HG03460 (cell line): ENCODE results near the gene LCP1.
"Not testable (repeated sequence)": the region's sequence is repeated elsewhere in the genome, so short reads cannot be mapped to it uniquely, and the experiment has no call there.

Experiments used
- ATAC-seq: cut with Tn5 transposase; IDR thresholded peaks from one replicate; pipeline ENCODE4 v1.9.1; 2021; ENCODE audit not compliant: unreplicated experiment

The LCP1 gene, protein sequence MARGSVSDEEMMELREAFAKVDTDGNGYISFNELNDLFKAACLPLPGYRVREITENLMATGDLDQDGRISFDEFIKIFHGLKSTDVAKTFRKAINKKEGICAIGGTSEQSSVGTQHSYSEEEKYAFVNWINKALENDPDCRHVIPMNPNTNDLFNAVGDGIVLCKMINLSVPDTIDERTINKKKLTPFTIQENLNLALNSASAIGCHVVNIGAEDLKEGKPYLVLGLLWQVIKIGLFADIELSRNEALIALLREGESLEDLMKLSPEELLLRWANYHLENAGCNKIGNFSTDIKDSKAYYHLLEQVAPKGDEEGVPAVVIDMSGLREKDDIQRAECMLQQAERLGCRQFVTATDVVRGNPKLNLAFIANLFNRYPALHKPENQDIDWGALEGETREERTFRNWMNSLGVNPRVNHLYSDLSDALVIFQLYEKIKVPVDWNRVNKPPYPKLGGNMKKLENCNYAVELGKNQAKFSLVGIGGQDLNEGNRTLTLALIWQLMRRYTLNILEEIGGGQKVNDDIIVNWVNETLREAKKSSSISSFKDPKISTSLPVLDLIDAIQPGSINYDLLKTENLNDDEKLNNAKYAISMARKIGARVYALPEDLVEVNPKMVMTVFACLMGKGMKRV

DNA sequence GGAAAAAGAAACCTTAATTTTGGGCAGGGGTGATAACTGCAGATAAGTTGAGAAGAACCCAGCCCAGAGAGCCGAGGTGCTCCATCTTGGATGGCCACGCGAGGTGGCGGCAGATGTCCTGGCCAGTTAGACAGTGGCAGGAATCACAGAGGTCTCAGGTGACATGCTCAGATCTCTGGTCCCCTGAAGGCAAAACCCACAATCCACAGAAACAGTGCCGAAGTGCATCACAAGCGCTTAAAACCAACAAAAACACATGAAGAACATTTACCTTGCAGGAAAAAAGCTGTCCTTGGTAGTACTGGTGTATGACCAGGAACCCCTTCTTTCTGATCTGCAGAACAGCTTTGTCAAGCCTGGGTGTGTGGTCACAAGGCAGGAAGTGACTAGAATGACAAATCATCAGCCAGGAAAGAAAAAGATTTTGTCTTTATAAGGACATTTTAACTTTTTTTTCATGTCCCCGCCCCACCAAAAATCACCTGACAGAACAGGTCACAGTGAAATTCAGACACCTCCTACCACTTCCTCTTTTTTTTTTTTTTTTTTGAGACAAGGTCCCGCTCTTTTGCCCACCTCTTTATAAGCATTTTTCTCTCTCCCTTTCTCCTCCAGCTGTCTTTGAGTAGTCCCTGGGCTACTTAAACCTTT is at the start of gene LCP1:
LCP1 (minus strand) TSS at position 338 of the 651 bp plus-strand sequence. CDS start 22,515 bp downstream, outside the sequence.
- peak; percentile 67 for ATAC-seq

DNA sequence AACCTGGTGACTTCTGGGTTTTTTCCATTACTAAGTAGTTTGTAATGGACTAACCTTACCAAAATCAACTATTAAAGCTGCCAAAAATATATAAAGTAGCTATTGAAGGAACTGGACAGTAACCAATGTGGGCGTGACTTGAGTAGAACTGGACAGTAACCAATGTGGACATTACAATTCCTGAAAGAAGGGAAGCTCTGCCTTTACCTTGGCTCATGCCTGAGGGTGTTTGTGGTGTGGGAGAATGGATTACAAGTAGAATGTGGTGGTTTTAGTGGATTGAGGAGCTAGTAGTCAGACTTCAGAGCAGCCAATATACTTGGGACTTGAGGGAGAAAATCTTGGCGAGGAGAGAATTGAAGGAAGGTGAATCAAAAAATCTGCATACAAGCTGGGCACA is 47.3 kb upstream of the LCP1 start:
- no peak for ATAC-seq

DNA sequence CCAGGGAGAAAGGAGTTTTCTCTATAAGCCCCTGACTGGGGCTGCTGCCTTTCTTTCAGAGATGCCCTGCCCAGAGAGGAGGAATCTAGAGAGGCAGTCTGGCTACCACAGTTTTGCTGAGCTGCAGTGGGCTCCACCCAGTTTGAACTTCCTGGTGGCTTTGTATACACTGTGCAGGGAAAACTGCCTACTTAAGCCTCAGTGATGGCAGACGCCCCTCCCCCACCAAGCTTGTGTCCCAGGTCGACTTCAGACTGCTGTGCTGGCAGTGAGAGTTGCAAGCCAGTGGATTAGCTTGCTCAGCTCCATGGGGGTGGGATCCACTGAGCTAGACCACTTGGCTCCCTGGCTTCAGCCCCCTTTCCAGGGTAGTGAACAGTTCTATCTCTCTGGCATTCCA is 38.3 kb upstream of the LCP1 start:
- not testable (repeated sequence) for ATAC-seq

DNA sequence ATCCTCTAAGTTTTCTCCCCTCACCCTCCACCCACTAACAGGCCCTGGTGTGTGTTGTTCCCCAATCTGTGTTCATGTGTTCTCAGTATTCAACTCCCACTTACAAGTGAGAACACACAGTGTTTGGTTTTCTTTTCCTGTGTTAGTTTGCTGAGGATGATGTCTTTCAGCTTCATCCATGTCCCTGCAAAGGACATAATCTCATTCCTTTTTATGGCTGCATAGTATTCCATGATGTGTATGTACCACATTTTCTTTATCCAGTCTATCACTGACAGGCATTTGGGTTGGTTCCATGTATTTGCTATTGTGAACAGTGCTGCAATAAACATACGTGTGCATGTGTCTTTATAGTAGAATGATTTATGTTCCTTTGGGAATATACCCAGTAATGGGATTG is 32.8 kb upstream of the LCP1 start:
- not testable (repeated sequence) for ATAC-seq

DNA sequence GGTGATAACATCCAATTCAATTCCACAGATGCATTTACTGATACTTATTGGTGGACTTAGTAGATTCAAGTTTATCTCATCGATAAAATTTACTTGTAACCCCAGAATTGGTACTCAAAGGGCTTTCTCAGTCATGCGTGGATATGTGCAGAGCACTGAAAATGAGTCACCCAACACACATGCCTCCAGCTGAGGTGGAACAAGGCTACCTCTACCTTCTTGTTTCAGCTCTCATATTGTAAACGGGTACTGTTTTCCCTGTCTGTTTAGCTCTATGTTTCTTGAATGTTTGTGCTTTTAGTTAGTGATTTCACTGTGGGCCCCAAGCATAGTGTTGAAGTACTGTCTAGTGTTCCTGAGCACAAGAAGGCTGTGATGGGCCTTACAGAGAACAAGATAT is 31.3 kb upstream of the LCP1 start:
- no peak for ATAC-seq

DNA sequence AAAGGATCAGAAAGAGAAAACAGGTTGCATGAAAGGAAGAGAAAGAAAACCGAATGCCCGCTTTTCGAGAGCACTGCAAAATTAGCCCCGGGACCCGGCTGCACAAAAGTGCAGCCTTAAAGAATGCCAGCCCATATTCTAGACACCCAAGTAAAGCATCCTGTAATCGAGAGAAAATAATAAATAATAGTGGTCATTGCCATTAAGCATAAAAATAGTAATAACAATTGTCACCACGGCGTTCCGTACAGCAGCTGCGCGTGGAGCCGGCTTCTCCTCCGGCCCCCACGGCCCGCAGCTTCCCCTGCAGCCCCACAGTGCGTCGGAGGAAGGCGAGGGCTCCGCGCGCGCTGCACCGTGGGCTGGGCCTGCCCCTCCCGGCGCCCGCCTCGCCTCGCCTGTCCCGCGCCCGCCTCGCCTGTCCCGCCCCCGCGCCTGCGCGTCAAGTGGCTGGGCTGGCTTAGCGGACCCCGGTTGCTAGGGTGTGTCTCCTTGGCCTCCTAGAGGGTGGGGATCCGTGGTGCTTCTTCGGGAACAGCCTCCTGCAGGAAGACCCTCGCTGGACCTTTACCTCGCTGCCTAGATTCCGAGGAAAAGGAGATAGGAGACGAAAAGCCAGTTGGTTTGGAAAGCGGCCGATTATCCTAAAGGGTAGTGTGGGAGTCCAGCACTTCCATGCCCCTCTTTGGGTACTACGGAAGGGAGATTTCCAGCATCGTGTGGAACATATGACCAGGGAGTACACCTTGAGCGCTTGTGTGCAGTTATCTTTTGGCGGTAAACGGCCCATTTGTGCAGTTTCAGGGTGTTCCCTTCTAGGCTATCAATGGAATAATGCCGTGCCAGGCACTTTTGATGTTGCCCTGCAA is 29.7 kb upstream of the LCP1 start, which contains the start of gene LRRC63:
LRRC63 (plus strand) TSS at position 446 of the 869 bp plus-strand sequence. CDS start 1,107 bp downstream, outside the sequence.
- peak; percentile 95 for ATAC-seq

DNA sequence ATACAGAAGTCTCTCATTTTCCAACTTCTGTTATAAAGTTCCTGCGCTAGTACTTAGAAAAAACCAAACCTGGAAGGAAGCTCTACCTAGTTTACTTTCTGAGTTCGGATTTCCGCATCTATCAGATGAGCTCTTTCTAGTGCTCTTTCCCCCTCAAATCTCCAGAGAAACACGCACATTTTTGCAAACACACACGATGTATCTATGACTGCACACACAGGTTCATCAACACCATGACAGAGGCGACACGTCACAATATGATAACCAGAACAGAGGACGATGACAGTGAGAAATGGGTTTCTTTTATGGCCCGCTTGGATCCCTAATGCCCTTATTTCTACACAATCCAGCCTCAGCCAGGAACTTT is 29.1 kb upstream of the LCP1 start:
- no peak for ATAC-seq

DNA sequence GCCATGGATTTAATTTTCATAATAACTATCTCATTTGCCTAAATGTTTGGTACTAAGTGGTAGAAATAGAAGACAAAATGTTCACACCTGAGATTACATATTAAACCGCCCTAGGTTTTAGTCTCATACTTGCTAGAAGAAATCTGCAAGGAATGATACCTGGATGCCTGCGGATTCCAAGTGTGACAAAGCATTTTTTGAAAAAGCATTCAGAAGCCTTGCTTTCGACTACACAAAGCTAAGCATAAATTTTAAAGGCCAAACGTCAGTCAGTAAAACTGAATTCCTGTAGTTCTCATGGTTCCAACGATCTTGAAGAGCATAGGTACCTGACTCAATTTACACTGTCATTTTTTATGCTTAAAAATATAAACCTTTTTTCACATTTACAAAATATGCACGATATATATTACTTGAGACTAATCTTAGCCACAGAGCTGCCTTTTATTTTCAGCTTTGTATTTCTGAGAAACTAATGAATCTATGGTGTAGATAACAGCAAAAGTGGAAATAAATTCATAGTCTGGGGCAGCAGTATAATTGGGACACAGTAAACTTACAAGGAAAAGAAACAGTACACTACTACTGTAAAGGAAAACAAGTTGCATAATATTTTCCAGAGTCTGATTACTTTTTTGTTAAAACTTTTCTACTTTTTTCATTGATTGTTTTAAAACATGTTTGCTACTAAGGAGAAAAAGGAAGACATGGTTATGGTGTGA is 28.5 kb upstream of the LCP1 start:
- no peak for ATAC-seq

DNA sequence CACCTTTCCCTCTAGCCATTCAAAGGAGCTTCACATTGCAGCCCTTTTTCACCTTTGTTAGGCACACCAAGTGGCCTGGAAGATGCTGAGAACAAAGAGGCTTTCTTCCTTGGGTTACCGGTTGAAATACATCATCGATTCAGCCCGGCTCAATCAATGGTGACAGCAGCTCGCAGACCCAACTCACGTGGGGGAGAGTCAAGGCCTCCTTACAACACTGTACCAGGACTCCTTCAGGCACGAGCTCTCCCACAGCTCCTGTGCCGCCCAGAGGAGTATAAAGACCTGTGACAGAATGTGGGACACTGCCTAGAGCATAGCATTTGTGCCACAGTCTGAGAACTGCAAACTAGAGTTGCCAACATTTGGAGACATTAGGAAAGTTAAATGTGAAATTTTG is 25.9 kb upstream of the LCP1 start:
- no peak for ATAC-seq

DNA sequence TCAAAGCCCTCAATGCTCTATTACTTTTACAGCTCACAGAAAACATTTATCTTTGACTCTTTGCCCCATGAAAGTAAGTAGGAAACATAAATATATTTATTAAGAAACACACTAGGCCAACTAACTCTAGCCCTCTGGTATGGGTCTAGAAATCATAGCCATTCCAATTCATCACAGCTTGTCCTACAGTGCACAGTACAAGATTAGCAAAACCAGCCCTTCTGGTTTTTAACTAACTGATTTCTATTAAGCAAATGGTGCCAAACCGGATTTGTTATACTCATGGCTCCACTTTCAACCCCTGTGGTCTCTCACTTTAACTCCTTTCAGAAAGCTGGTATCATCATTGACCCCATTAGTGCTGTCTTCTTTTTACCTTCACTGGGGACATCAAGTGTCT is 24.2 kb upstream of the LCP1 start:
- ATAC-seq, result no peak

DNA sequence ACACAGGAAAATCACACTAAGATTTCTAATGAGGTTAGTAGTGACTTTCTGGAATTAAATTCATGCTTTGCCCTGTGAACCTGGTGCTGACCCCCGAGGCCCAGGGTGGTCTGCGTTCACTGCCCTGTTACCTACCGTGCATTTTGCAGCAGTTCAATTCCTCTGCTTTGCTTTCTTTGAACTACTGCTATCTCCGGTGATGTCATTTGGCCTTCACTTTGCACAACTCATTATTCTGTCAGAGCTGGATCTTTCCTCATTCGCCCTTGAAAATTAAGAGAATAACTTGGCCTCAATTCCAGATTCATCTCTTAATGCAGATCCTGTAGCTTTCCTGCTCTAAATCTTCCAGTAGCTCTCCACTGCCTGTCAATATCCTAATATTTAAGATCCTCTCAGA is 21.0 kb upstream of the LCP1 start:
- ATAC-seq, result no peak

DNA sequence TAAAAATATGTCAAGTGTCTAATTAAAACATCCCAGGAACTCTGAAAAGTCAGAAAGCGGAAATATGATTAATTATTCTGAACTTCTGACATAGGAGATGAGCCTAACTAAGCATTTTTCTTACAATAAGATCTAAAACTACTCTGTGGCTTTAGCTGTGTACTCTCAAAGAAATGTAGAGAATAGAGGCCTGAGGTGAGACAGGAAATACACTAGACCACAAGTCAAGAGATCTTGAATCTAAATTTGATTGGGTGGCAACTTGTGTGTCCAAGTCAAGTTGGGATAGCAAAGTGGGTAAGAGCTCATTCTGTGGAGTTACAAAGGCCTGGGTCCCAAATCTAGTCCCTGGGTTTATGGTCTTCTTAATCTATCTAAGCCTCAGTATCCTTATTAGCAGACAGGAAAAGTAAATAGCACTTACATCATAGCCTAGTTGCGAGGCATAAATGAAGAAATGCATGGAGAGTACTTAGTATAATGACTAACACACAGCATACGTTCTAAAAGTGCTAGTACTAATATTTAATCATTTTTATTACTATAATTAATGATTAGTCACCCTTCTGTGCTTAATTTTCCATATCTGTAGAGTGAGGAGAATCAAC is 20.3 kb upstream of the LCP1 start:
- no peak for ATAC-seq

DNA sequence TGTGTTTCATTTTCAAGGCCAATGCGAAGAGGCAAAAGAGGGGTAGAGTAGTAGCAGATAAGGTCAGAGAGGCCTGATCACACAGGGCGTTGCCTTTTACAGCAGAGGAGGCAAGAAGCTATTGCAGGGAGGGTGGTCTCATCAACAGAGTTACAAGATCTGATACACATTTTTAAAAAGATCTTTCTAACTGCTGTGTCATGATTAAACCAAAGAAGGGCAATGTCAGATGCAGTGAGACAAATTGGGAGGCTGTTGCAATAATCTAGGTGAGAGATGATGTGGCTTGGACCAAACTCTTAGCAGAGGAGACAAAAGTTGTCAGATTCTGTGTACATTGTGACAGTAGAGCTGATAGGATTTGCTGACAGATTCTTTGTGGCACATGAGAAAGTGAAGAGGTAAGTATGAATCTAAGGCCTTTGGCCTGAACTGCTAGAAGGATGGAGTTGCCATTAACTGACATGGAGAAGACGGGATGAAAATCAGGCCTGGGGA is 16.8 kb upstream of the LCP1 start:
- no peak for ATAC-seq

DNA sequence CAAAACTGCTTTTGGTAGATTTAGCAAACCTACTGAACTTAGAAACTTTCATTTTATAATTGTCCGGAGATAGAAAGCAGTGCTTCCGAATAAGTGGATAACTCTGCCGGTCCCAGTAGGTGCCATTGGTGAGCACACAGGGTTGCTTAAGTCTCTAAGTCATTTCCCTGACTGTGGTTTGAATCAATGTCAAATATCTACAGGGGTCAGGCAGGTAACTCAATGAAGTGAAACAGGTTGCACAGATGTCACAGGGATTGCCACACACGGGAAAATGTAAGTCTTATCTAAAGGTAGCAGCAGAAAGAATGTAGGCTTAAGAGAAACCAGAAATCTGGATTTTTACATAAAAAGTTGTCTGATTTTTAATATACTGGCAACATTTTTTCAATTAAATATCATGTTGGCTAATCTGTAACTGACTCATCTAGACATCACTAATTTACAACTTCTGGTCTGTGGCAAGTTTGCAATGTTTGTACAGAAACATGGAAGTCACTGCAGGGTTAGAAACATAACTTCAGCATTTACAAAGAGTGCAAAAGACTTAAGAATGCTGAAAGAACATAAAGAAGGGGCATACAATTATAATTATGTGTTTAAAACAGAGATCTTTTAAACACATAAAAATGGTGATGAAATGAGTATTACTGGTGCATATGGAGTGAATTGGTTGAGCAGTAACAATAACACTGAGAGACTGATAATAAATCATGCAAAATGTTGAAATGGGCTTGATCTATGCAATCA is 15.5 kb upstream of the LCP1 start:
- no peak for ATAC-seq

DNA sequence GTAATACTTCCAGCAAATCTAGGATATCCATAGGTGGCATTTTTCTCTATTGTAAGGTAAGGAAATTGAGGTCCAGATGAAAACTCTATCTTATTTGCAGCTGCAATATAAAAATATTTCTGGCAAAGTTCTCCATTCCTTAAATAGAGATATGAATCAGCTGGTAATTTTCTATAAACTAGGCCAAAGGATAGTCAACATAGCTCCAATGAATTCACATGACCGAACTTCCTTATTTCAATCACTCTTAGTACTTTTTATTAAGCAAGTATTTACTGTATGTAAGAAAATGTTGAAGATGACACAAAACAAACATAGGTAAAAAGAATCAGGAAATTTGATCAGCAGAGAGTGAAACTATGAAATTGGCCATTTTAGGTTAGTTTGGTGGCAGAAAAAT is 13.0 kb upstream of the LCP1 start:
- ATAC-seq, result no peak

DNA sequence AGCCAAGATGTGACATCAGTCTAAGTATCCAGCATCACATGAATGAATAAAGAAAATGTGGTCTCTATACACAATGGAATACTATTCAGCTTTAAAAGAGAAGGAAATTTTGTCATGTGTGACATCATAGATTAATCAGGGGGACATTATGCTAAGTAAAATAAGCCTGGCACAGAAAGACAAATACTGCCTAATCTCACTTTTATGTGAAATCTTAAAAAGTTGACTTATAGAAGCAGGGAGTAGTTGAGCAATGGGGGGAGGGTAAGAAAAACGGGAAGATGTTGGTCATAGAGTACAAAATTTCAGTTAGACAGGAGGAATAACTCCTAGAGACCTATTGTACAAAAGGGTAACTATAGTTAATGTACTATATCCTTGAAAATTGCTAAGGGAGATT is 10.4 kb upstream of the LCP1 start:
- ATAC-seq, result no peak

DNA sequence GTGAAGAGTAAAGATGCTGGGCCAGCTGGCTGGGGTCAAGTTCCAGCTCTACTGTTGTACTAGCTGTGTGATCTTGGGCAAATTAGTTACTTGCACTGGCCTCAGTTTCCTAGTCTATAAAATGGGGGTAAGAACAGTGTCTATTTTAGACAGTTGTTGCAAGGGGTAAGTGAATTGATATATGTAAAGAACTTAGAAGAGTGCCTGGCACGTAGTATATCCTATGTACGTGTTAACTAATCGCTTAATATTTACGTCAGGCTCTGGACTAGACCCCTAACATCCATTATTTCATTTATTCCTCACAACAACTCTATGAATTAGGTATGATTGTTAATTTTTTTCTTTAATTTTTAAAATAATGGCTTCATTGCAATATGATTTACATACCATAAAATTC is 3.7 kb upstream of the LCP1 start:
- ATAC-seq, result no peak

DNA sequence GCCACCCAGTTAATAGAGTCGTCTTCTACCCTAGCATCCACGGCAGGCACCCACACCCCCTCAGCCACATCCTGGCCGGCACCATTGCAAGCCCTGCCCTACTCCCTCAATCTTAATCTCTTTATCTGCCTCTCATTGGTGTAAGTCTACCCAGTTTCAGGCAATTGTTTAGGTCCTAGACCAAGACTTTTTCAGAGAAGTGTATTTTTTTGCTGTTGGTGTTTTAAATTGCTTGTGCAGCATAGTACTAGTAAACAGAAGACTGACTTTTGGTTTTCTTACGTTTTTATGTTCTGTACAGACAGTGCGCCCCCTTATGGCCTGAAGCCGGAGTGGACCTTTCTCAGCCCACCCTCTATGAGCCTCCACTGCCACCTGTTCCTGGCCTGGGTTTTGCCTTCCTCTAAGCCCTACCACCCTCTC is 2.3 kb upstream of the LCP1 start:
- ATAC-seq, result peak; percentile 40
